DOHH2 (cell line): ENCODE measurements around the gene INF2.
"Not testable (repeated sequence)": the region's sequence is repeated elsewhere in the genome, so short reads cannot be mapped to it uniquely, and the experiment has no call there.

Experiments used
- H3F3A ChIP-seq: fragments of 200-600 bp; sonication (generic), shearing (Covaris generic); 2 replicates; pipeline ENCODE4 v1.6.0; 2016; ENCODE audit warnings: antibody characterized with exemption, mild to moderate bottlenecking; ENCODE audit not compliant: control insufficient read depth, insufficient read depth
- H3K27ac ChIP-seq: fragments of 200-600 bp; sonication (generic); 2 replicates; pipeline ENCODE4 v1.5.1; 2014; ENCODE audit warnings: low read depth, mild to moderate bottlenecking, low read length, moderate library complexity
- H3K27me3 ChIP-seq: fragments of 200-600 bp; sonication (generic); 2 replicates; pipeline ENCODE4 v1.6.1; 2014; ENCODE audit warnings: mild to moderate bottlenecking, low read length, mixed read lengths; ENCODE audit not compliant: control insufficient read depth
- H3K36me3 ChIP-seq: fragments of 200-600 bp; sonication (generic); 2 replicates; pipeline ENCODE4 v1.6.1; 2014; ENCODE audit warnings: mild to moderate bottlenecking, low read length, moderate library complexity, mixed read lengths; ENCODE audit not compliant: control insufficient read depth
- H3K4me1 ChIP-seq: fragments of 200-600 bp; sonication (generic); 2 replicates; pipeline ENCODE4 v1.6.1; 2014; ENCODE audit warnings: mild to moderate bottlenecking, low read length, mixed read lengths; ENCODE audit not compliant: control insufficient read depth
- H3K4me2 ChIP-seq: fragments of 200-600 bp; sonication (generic); 2 replicates; pipeline ENCODE4 v1.6.0; 2014; ENCODE audit warnings: mild to moderate bottlenecking, low read length, moderate library complexity
- H3K4me3 ChIP-seq: fragments of 200-600 bp; sonication (generic); 2 replicates; pipeline ENCODE4 v1.5.1; 2014; ENCODE audit warnings: mild to moderate bottlenecking, low read length, mixed read lengths
- H3K79me2 ChIP-seq: fragments of 200-600 bp; sonication (generic); 2 replicates; pipeline ENCODE4 v1.6.1; 2014; ENCODE audit warnings: mild to moderate bottlenecking, low read length, mixed read lengths; ENCODE audit not compliant: control insufficient read depth
- H3K9me2 ChIP-seq: fragments of 200-600 bp; sonication (generic); replicated peaks from 2 replicates; pipeline ENCODE4 v1.6.1; 2014; ENCODE audit warnings: mild to moderate bottlenecking, low read length, mixed read lengths; ENCODE audit not compliant: control insufficient read depth
- H3K9me3 ChIP-seq: fragments of 200-600 bp; sonication (generic); 2 replicates; pipeline ENCODE4 v1.6.1; 2014; ENCODE audit warnings: antibody characterized with exemption, low read length, mixed read lengths; ENCODE audit not compliant: control insufficient read depth, insufficient read depth
- H4K20me1 ChIP-seq: fragments of 200-600 bp; sonication (generic); 2 replicates; pipeline ENCODE4 v1.6.0; 2014; ENCODE audit warnings: low read depth, mild to moderate bottlenecking, antibody characterized with exemption, low read length, moderate library complexity; ENCODE audit not compliant: control insufficient read depth, insufficient read depth
- EZH2phosphoT487 ChIP-seq: fragments of 200-600 bp; sonication (generic); IDR thresholded peaks from 2 replicates; pipeline ENCODE4 v1.6.1; 2017; ENCODE audit warnings: borderline replicate concordance, mild to moderate bottlenecking, antibody characterized with exemption, low read length, moderate library complexity, mixed read lengths
- TF ChIP-seq, protein P1 (sequence below): fragments of 200-600 bp; sonication (generic); IDR thresholded peaks from one replicate; pipeline ENCODE4 v1.5.1; 2014; ENCODE audit warnings: antibody characterized with exemption, mild to moderate bottlenecking, low read depth, low read length; ENCODE audit not compliant: poor library complexity, severe bottlenecking

INF2 gene

GRCh38 chr14:104750056-104750752 is 60.8 kb downstream of the INF2 start:
- no peak overlapping the region for H3K4me2 ChIP-seq
- no peaks in the 10 kb centered on the region; the same call in 1 of the 2 replicates for H3F3A ChIP-seq
- H3K27ac ChIP-seq: no peak overlapping the region
- H3K9me2 ChIP-seq: no peaks in the 10 kb centered on the region
- H3K4me1 ChIP-seq: peaks cover 28% of the 10 kb centered on the region
- peaks cover 21% of the 10 kb centered on the region for H3K36me3 ChIP-seq
- H3K27me3 ChIP-seq: peaks cover 7% of the 10 kb centered on the region; the same call in 1 of the 2 replicates
- H4K20me1 ChIP-seq: peaks cover 15% of the 10 kb centered on the region; the same call in 1 of the 2 replicates
- peaks cover 4% of the 10 kb centered on the region; the same call in 1 of the 2 replicates for H3K9me3 ChIP-seq
- TF ChIP-seq, protein P1, sequence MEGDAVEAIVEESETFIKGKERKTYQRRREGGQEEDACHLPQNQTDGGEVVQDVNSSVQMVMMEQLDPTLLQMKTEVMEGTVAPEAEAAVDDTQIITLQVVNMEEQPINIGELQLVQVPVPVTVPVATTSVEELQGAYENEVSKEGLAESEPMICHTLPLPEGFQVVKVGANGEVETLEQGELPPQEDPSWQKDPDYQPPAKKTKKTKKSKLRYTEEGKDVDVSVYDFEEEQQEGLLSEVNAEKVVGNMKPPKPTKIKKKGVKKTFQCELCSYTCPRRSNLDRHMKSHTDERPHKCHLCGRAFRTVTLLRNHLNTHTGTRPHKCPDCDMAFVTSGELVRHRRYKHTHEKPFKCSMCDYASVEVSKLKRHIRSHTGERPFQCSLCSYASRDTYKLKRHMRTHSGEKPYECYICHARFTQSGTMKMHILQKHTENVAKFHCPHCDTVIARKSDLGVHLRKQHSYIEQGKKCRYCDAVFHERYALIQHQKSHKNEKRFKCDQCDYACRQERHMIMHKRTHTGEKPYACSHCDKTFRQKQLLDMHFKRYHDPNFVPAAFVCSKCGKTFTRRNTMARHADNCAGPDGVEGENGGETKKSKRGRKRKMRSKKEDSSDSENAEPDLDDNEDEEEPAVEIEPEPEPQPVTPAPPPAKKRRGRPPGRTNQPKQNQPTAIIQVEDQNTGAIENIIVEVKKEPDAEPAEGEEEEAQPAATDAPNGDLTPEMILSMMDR: no peak
- no peak for TF ChIP-seq EZH2phosphoT487
- H3K4me3 ChIP-seq: no peak overlapping the region
- peaks cover 23% of the 10 kb centered on the region for H3K79me2 ChIP-seq

- H3K4me3 ChIP-seq, H3K9me2 ChIP-seq, H3K27ac ChIP-seq, H3K4me2 ChIP-seq, H3K27me3 ChIP-seq, H3K9me3 ChIP-seq, H3F3A ChIP-seq: not testable (repeated sequence)
- Histone ChIP-seq H4K20me1 (peaks cover 16% of the 10 kb centered on the region; the same call in 1 of the 2 replicates), H3K4me1 (peaks cover 28% of the 10 kb centered on the region), H3K36me3 (peaks cover 26% of the 10 kb centered on the region), H3K79me2 (peaks cover 28% of the 10 kb centered on the region)
These were observed 61.3 kb downstream of the INF2 start for GRCh38 chr14:104750753-104751057.

- H3K9me3 ChIP-seq: peaks cover 4% of the 10 kb centered on the region; the same call in 1 of the 2 replicates
- H3F3A ChIP-seq: no peaks in the 10 kb centered on the region; the same call in 1 of the 2 replicates
- peaks cover 7% of the 10 kb centered on the region; the same call in 1 of the 2 replicates for H3K27me3 ChIP-seq
- H4K20me1 ChIP-seq: peaks cover 16% of the 10 kb centered on the region; the same call in 1 of the 2 replicates
- peak overlapping the region; percentile 88 for H3K4me2 ChIP-seq
- H3K9me2 ChIP-seq: no peaks in the 10 kb centered on the region
- TF ChIP-seq, protein P1: no peak
- TF ChIP-seq EZH2phosphoT487: no peak
- peaks cover 39% of the 10 kb centered on the region for H3K79me2 ChIP-seq
- peaks cover 20% of the 10 kb centered on the region for H3K4me1 ChIP-seq
- peaks cover 37% of the 10 kb centered on the region for H3K36me3 ChIP-seq
- peak overlapping the region; percentile 63 for H3K27ac ChIP-seq
- peak overlapping the region; percentile 94 for H3K4me3 ChIP-seq
These were observed 62.4 kb downstream of the INF2 start for GRCh38 chr14:104751539-104752422.

DNA sequence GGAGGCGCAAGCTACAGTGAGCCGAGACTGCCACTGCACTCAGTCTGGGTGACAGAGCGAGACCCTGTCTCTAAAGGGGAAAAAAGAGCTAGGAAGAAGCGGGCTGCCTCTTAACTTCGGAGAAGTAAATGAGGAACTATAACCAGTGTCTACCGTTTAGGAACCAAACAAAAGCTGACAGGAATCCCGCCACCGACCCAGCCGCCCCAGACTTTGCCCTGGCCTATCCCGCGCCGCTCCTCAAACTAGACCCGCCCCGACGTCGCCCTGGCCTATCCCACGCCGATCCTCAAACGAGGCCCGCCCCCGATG is 63.0 kb downstream of the INF2 start:
- Histone ChIP-seq H3K36me3 (peaks cover 43% of the 10 kb centered on the region), H3K9me3 (peaks cover 4% of the 10 kb centered on the region; the same call in 1 of the 2 replicates), H3K9me2 (no peaks in the 10 kb centered on the region), H3F3A (no peaks in the 10 kb centered on the region; the same call in 1 of the 2 replicates), H3K4me3 (peak overlapping the region; percentile 94), H4K20me1 (peaks cover 16% of the 10 kb centered on the region; the same call in 1 of the 2 replicates), H3K27me3 (peaks cover 7% of the 10 kb centered on the region; the same call in 1 of the 2 replicates), H3K4me2 (peak overlapping the region; percentile 88), H3K79me2 (peaks cover 44% of the 10 kb centered on the region), H3K27ac (peak overlapping the region; percentile 63), H3K4me1 (peaks cover 20% of the 10 kb centered on the region)
- no peak for TF ChIP-seq EZH2phosphoT487
- TF ChIP-seq, protein P1: no peak
